Gastroesophageal sphincter (tissue), 4 donors: ENCODE measurements around the gene PNKD. TPM values are rescaled to one million over a fixed set of nuclear protein-coding genes. Genes with fewer than 3 reads are reported as not detected.

ENCODE experiments used
- ATAC-seq: fragments of 150-250 bp; one replicate; pipeline ENCODE4 v1.9.1; 2016; ENCODE audit warnings: mild to moderate bottlenecking, moderate library complexity
- H3K27ac ChIP-seq, 4 donors: fragments of 200-600 bp; sonication (generic) in 3 of 4; 1 replicate in 3 of 4; 2 replicates in 1 of 4; pipeline ENCODE4 v1.5.1; 2016 to 2019
- H3K27me3 ChIP-seq: fragments of 200-600 bp; sonication (generic); one replicate; pipeline ENCODE4 v1.5.1; 2019
- H3K36me3 ChIP-seq, 2 donors: fragments of 200-600 bp; sonication (generic); one replicate each; pipeline ENCODE4 v1.5.1; 2019; ENCODE audit warnings: control low read depth in 1 of 2
- H3K4me1 ChIP-seq, 3 donors: fragments of 200-600 bp; sonication (generic); 1 replicate in 2 of 3; 2 replicates in 1 of 3; pipeline ENCODE4 v1.5.1; 2016 to 2019; ENCODE audit warnings: control low read depth in 2 of 3
- H3K4me3 ChIP-seq, 2 donors: fragments of 200-600 bp; sonication (generic); one replicate each; pipeline ENCODE4 v1.5.1; 2019; ENCODE audit warnings: mild to moderate bottlenecking in 1 of 2, moderate library complexity in 1 of 2
- H3K9me3 ChIP-seq, 3 donors: fragments of 200-600 bp; sonication (generic); one replicate each; pipeline ENCODE4 v1.5.1; 2017 to 2019; ENCODE audit warnings: control low read depth in 2 of 3
- CTCF ChIP-seq, 4 experiments: fragments of 200-600 bp in 2 of 4; fragments of 450-650 bp in 2 of 4; sonication (generic) in 1 of 4; IDR thresholded peaks; one replicate each; pipeline ENCODE4 v1.5.1; 2017 to 2019; ENCODE audit warnings: antibody characterized with exemption in 4 of 4, mild to moderate bottlenecking in 2 of 4, moderate library complexity in 2 of 4
- EP300 ChIP-seq: sonication (generic); formaldehyde crosslinking; IDR thresholded peaks from one replicate; pipeline ENCODE4 v1.6.1; 2017; ENCODE audit warnings: antibody characterized with exemption, mild to moderate bottlenecking
- POLR2A ChIP-seq, 2 donors: fragments of 450-650 bp; IDR thresholded peaks; one replicate each; pipeline ENCODE4 v1.6.1; 2017; ENCODE audit warnings: antibody characterized with exemption in 2 of 2, mild to moderate bottlenecking in 2 of 2, moderate library complexity in 1 of 2
- POLR2AphosphoS5 ChIP-seq: sonication (generic); formaldehyde crosslinking; IDR thresholded peaks from one replicate; pipeline ENCODE4 v1.6.1; 2017; ENCODE audit warnings: antibody characterized with exemption
- WGBS, 2 donors: methylation state at CpG; one replicate each; pipeline ENCODE4 v1.1.5; 2018; ENCODE audit warnings: low coverage in 1 of 2; 5-methylcytosine and 5-hydroxymethylcytosine counted together
- total RNA-seq, 4 donors: library from RNA; depleted of rRNA; stranded (reverse); fragments of >200 nt; gene quantifications; one replicate each; pipeline ENCODE4 v1.1.0, GENCODE V29; 2016

PNKD gene
- total RNA-seq, 4 donors from 2014 or later: 48.6 to 60.2 (median 56.9) TPM

GRCh38 chr2:218329027-218329825, 58.9 kb downstream of the PNKD start:
- H3K27me3 ChIP-seq: no peaks in the 10 kb centered on the region
- no peaks in the 10 kb centered on the region for H3K36me3 ChIP-seq
- H3K4me3 ChIP-seq: no peak overlapping the region
- no peak for ATAC-seq
- TF ChIP-seq POLR2AphosphoS5 (no peak), EP300 (no peak), POLR2A (IDR thresholded peaks at IDR 0.05) (no peak), CTCF (IDR thresholded peaks at IDR 0.05) (no peak)
- H3K27ac ChIP-seq: no peak overlapping the region
- 85 to 100% methylated on average over 5 to 6 of the region's 18 CpGs for WGBS, 2 donors
- H3K9me3 ChIP-seq: no peaks in the 10 kb centered on the region
- H3K4me1 ChIP-seq: peaks cover 0 to 4% (median 0%) of the 10 kb centered on the region in 3 donors

GRCh38 chr2:218329826-218330593, 59.7 kb downstream of the PNKD start:
- Histone ChIP-seq H3K9me3 (no peaks in the 10 kb centered on the region), H3K27ac (no peak overlapping the region), H3K36me3 (no peaks in the 10 kb centered on the region), H3K27me3 (no peaks in the 10 kb centered on the region), H3K4me3 (no peak overlapping the region), H3K4me1 (no peaks in the 10 kb centered on the region)
- WGBS, 2 donors: 65% methylated on average over 2 of the region's 8 CpGs; no CpG with 5 or more reads in 1 of the 2 donors
- no peak for ATAC-seq
- TF ChIP-seq POLR2AphosphoS5 (no peak), CTCF (IDR thresholded peaks at IDR 0.05) (no peak), POLR2A (IDR thresholded peaks at IDR 0.05) (no peak), EP300 (no peak)

GRCh38 chr2:218331745-218332144, 61.4 kb downstream of the PNKD start:
- no peaks in the 10 kb centered on the region for H3K9me3 ChIP-seq
- TF ChIP-seq POLR2AphosphoS5 (no peak), POLR2A (IDR thresholded peaks at IDR 0.05) (no peak), EP300 (no peak), CTCF (IDR thresholded peaks at IDR 0.05) (no peak)
- no peaks in the 10 kb centered on the region for H3K36me3 ChIP-seq
- no peak for ATAC-seq
- H3K4me3 ChIP-seq: no peak overlapping the region
- H3K4me1 ChIP-seq: no peaks in the 10 kb centered on the region
- no peaks in the 10 kb centered on the region for H3K27me3 ChIP-seq
- peak overlapping the region in 1 of 4 donors; percentile 59 for H3K27ac ChIP-seq
- WGBS, 2 donors: 85 to 91% methylated on average over 5 to 6 of the region's 8 CpGs

- no peaks in the 10 kb centered on the region for H3K4me1 ChIP-seq
- no peak for ATAC-seq
- no peaks in the 10 kb centered on the region for H3K27me3 ChIP-seq
- WGBS, 2 donors: 86% methylated on average over 1 of the region's 1 CpG
- no peaks in the 10 kb centered on the region for H3K36me3 ChIP-seq
- H3K9me3 ChIP-seq: no peaks in the 10 kb centered on the region
- H3K27ac ChIP-seq: peak overlapping the region in 2 of 4 donors; percentile 47 to 59
- TF ChIP-seq EP300 (no peak), POLR2A (IDR thresholded peaks at IDR 0.05) (no peak), POLR2AphosphoS5 (no peak), CTCF (IDR thresholded peaks at IDR 0.05) (no peak)
- no peak overlapping the region for H3K4me3 ChIP-seq
These were observed 62.0 kb downstream of the PNKD start for GRCh38 chr2:218332288-218332687.
